H9 (cell line): ENCODE data around the gene PRUNE2. TPM values are rescaled to one million over a fixed set of nuclear protein-coding genes. Genes with fewer than 3 reads are reported as not detected.

Experiments
- DNase-seq: peaks from one replicate; pipeline ENCODE4 v3.0.0-alpha.2; 2017
- H2AFZ ChIP-seq: one replicate; pipeline ENCODE4 v1.6.1; 2013; ENCODE audit warnings: mild to moderate bottlenecking, low read length, control low read depth, moderate library complexity
- H2AK5ac ChIP-seq: 2 replicates; pipeline ENCODE4 v1.6.1; 2013; ENCODE audit warnings: low read length, control low read depth, mixed read lengths; ENCODE audit not compliant: insufficient read length
- H2BK120ac ChIP-seq: one replicate; pipeline ENCODE4 v1.6.1; 2013; ENCODE audit warnings: low read depth, mild to moderate bottlenecking, low read length, control low read depth, inconsistent platforms; ENCODE audit not compliant: poor library complexity, severe bottlenecking
- H2BK12ac ChIP-seq: 2 replicates; pipeline ENCODE4 v1.6.1; 2013; ENCODE audit warnings: low read length, control low read depth, mixed read lengths, low read depth; ENCODE audit not compliant: insufficient read length
- H2BK15ac ChIP-seq: 2 replicates; pipeline ENCODE4 v1.6.1; 2013; ENCODE audit warnings: low read depth, low read length, control low read depth
- H2BK20ac ChIP-seq: one replicate; pipeline ENCODE4 v1.6.1; 2013; ENCODE audit warnings: low read depth, mild to moderate bottlenecking, low read length, control low read depth, inconsistent platforms; ENCODE audit not compliant: poor library complexity, severe bottlenecking
- H2BK5ac ChIP-seq: 2 replicates; pipeline ENCODE4 v1.6.1; 2013; ENCODE audit warnings: low read length, control low read depth, mixed read lengths; ENCODE audit not compliant: insufficient read length
- H3K14ac ChIP-seq: 2 replicates; pipeline ENCODE4 v1.6.1; 2013; ENCODE audit warnings: low read length, control low read depth; ENCODE audit not compliant: insufficient read depth
- H3K18ac ChIP-seq: 2 replicates; pipeline ENCODE4 v1.6.1; 2013; ENCODE audit warnings: low read depth, mild to moderate bottlenecking, mixed read lengths, low read length, control low read depth; ENCODE audit not compliant: insufficient read length
- H3K23ac ChIP-seq: 2 replicates; pipeline ENCODE4 v1.6.1; 2013; ENCODE audit warnings: low read length, control low read depth, mixed read lengths, low read depth; ENCODE audit not compliant: insufficient read length
- H3K23me2 ChIP-seq: 2 replicates; pipeline ENCODE4 v1.6.1; 2013; ENCODE audit warnings: low read depth, mild to moderate bottlenecking, mixed read lengths, low read length, control low read depth; ENCODE audit not compliant: insufficient read length, poor library complexity, severe bottlenecking
- H3K27ac ChIP-seq: 2 replicates; pipeline ENCODE4 v1.5.1; 2013; ENCODE audit warnings: low read length, control low read depth, mixed read lengths, low read depth; ENCODE audit not compliant: insufficient read length
- H3K27me3 ChIP-seq: 2 replicates; pipeline ENCODE4 v1.6.1; 2013; ENCODE audit warnings: low read length, control low read depth, inconsistent platforms; ENCODE audit not compliant: insufficient read depth
- H3K4ac ChIP-seq: 2 replicates; pipeline ENCODE4 v1.6.1; 2013; ENCODE audit warnings: low read depth, mild to moderate bottlenecking, control low read depth, inconsistent platforms, low read length, moderate library complexity
- H3K4me1 ChIP-seq: 2 replicates; pipeline ENCODE4 v1.6.1; 2013; ENCODE audit warnings: low read length, control low read depth, inconsistent platforms; ENCODE audit not compliant: insufficient read depth
- H3K4me2 ChIP-seq: 2 replicates; pipeline ENCODE4 v1.6.1; 2013; ENCODE audit warnings: low read length, control low read depth, mixed read lengths; ENCODE audit not compliant: insufficient read length, insufficient read depth
- H3K56ac ChIP-seq: 2 replicates; pipeline ENCODE4 v1.6.1; 2013; ENCODE audit warnings: low read depth, mild to moderate bottlenecking, mixed read lengths, low read length, control low read depth; ENCODE audit not compliant: insufficient read length
- H3K79me1 ChIP-seq: 2 replicates; pipeline ENCODE4 v1.6.1; 2013; ENCODE audit warnings: low read depth, mild to moderate bottlenecking, moderate library complexity, low read length, control low read depth, inconsistent platforms; ENCODE audit not compliant: insufficient read depth, poor library complexity, severe bottlenecking
- H3K79me2 ChIP-seq: 2 replicates; pipeline ENCODE4 v1.6.1; 2013; ENCODE audit warnings: low read length, control low read depth, inconsistent platforms; ENCODE audit not compliant: insufficient read depth
- H3K9ac ChIP-seq: 2 replicates; pipeline ENCODE4 v1.6.1; 2013; ENCODE audit warnings: low read length, control low read depth, mixed read lengths; ENCODE audit not compliant: insufficient read length; ENCODE audit errors: extremely low read depth
- H3K9me3 ChIP-seq: one replicate; pipeline ENCODE4 v1.6.1; 2013; ENCODE audit warnings: low read depth, low read length, inconsistent platforms; ENCODE audit not compliant: control insufficient read depth
- H3T11ph ChIP-seq: one replicate; pipeline ENCODE4 v1.6.1; 2013; ENCODE audit warnings: mild to moderate bottlenecking, low read length, control low read depth, inconsistent platforms
- H4K20me1 ChIP-seq: one replicate; pipeline ENCODE4 v1.6.1; 2013; ENCODE audit not compliant: control insufficient read depth, insufficient read length, insufficient read depth
- H4K5ac ChIP-seq: 2 replicates; pipeline ENCODE4 v1.6.1; 2013; ENCODE audit warnings: low read depth, mild to moderate bottlenecking, mixed read lengths, low read length, control low read depth; ENCODE audit not compliant: insufficient read length
- H4K8ac ChIP-seq: replicated peaks from 2 replicates; pipeline ENCODE4 v1.6.1; 2013; ENCODE audit warnings: low read length, control low read depth, mixed read lengths, low read depth; ENCODE audit not compliant: insufficient read length
- H4K91ac ChIP-seq: 2 replicates; pipeline ENCODE4 v1.6.1; 2013; ENCODE audit warnings: low read depth, mild to moderate bottlenecking, moderate library complexity, mixed read lengths, low read length, control low read depth; ENCODE audit not compliant: insufficient read length
- H3K27ac Mint-ChIP-seq, 3 experiments: 2 replicates in 2 of 3; 3 replicates in 1 of 3; pipeline ENCODE4 v1.8.0; 2020 to 2021; ENCODE audit warnings: mixed read lengths in 3 of 3, mild to moderate bottlenecking in 1 of 3, moderate library complexity in 1 of 3
- H3K27me3 Mint-ChIP-seq: 2 replicates; pipeline ENCODE4 v1.8.0; 2021; ENCODE audit warnings: low read depth, mild to moderate bottlenecking, moderate library complexity, mixed read lengths
- H3K36me3 Mint-ChIP-seq, 3 experiments: 2 replicates in 2 of 3; 3 replicates in 1 of 3; pipeline ENCODE4 v1.8.0; 2020 to 2021; ENCODE audit warnings: low read depth in 3 of 3, mixed read lengths in 3 of 3; ENCODE audit not compliant: insufficient read depth in 1 of 3
- H3K4me1 Mint-ChIP-seq, 2 experiments: 2 replicates each; pipeline ENCODE4 v1.8.0; 2020; ENCODE audit warnings: mixed read lengths in 2 of 2
- H3K4me3 Mint-ChIP-seq, 2 experiments: 2 replicates in 1 of 2; 3 replicates in 1 of 2; pipeline ENCODE4 v1.8.0; 2020 to 2021; ENCODE audit warnings: mild to moderate bottlenecking in 2 of 2, mixed read lengths in 2 of 2, moderate library complexity in 1 of 2
- H3K9me3 Mint-ChIP-seq, 2 experiments: 2 replicates in 1 of 2; 3 replicates in 1 of 2; pipeline ENCODE4 v1.8.0; 2020; ENCODE audit warnings: mild to moderate bottlenecking in 2 of 2, mixed read lengths in 2 of 2, moderate library complexity in 1 of 2
- CTCF ChIP-seq: fragments of 200-600 bp; sonication (generic); conservative IDR thresholded peaks from 3 replicates; pipeline ENCODE4 v1.8.0; 2021; ENCODE audit warnings: antibody characterized with exemption, mild to moderate bottlenecking
- WGBS: extraction: QIAGEN DNeasy Blood & Tissue Kit; methylation state at CpG from one replicate; pipeline ENCODE4 v1.1.7; 2013; ENCODE audit warnings: missing lambda C conversion rate, low lambda C conversion rate, mixed read lengths; ENCODE audit not compliant: insufficient read length; ENCODE audit errors: extremely low coverage; 5-methylcytosine and 5-hydroxymethylcytosine counted together
- total RNA-seq: library from RNA; stranded (reverse); gene quantifications from 2 replicates; pipeline ENCODE4 v1.2.1, GENCODE V29; 2021

The PRUNE2 gene
- total RNA-seq, 1 experiment from 2014 or later, result 12.1 TPM

- Histone ChIP-seq H3K14ac (no peak overlapping the region), H3K9me3 (no peaks in the 10 kb centered on the region), H3K4me1 (no peaks in the 10 kb centered on the region), H4K5ac (no peak overlapping the region), H3K18ac (no peak overlapping the region), H3K27ac (no peak overlapping the region), H2BK5ac (no peak overlapping the region), H3K23ac (no peak overlapping the region), H4K91ac (no peak overlapping the region), H3K4me2 (no peak overlapping the region), H3K79me1 (no peaks in the 10 kb centered on the region), H2BK15ac (no peak overlapping the region), H3K23me2 (no peaks in the 10 kb centered on the region), H4K8ac (no peak overlapping the region), H4K20me1 (no peaks in the 10 kb centered on the region), H3K27me3 (no peaks in the 10 kb centered on the region), H3K9ac (no peak overlapping the region), H2BK20ac (no peak overlapping the region), H3K79me2 (no peaks in the 10 kb centered on the region), H3K4ac (no peak overlapping the region), H2AK5ac (no peak overlapping the region), H2BK12ac (no peak overlapping the region), H3K56ac (no peak overlapping the region), H3T11ph (no peak overlapping the region), H2BK120ac (no peak overlapping the region), H2AFZ (no peak overlapping the region)
- no peaks in the 10 kb centered on the region for H3K27me3 Mint-ChIP-seq
- DNase-seq, result no peak
- no peak overlapping the region for H3K27ac Mint-ChIP-seq
- no peaks in the 10 kb centered on the region; a peak in 1 of 7 replicates for H3K36me3 Mint-ChIP-seq
- no peak overlapping the region for H3K4me3 Mint-ChIP-seq
- no peak for TF ChIP-seq CTCF
- no peaks in the 10 kb centered on the region for H3K4me1 Mint-ChIP-seq
- H3K9me3 Mint-ChIP-seq, result no peaks in the 10 kb centered on the region
- no CpG with 5 or more reads among the region's 4 CpGs for WGBS
Observed at GRCh38 chr9:76725011-76725546, 180.8 kb downstream of the PRUNE2 start.
